GM19395 (cell line): ENCODE results near the gene RBM4B.

Experiments
- ATAC-seq: cut with Tn5 transposase; IDR thresholded peaks from one replicate; pipeline ENCODE4 v1.9.1; 2021; ENCODE audit warnings: mild to moderate bottlenecking, moderate library complexity; ENCODE audit not compliant: unreplicated experiment

The RBM4B gene

DNA sequence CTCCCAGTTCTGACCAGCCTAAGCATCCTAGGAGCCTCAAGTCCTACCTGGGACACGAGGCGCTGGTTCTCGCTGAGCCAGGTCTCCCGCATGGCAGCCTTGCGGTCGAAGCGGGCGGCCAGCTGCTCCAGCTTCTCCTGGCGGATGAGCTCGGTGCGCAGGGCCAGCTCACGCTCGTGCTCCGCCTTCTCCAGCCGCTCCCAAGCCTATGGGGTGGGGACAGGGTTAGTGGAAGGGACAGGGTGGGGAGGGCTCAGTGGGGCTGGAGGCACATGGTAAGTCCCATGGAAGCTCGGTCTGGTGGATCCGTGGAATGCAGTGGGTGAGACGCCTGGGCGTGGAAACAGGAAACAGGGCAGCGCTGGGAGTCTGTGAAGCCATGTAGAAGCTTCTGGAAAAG is 30.4 kb upstream of the RBM4B start:
- no peak for ATAC-seq

DNA sequence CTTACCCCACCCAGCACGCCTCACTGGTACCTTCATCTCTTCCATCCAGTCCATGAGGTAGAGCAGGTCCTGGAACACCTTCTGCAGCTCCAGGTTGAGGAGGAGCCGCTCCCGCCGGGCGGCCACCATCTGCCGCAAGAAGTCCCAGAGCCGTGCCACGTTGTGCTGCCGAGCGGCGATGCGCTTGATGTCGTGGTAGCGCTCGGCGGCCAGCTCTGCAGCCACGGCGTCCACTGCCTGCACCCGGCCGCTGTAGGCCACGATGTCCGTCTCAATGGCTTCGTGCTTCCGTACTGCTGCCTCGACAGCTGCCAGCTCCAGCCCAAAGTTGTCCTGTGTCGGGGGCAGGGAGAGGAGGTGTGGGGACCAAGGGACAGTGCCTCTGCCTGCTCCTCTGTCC is 29.8 kb upstream of the RBM4B start:
- no peak for ATAC-seq

DNA sequence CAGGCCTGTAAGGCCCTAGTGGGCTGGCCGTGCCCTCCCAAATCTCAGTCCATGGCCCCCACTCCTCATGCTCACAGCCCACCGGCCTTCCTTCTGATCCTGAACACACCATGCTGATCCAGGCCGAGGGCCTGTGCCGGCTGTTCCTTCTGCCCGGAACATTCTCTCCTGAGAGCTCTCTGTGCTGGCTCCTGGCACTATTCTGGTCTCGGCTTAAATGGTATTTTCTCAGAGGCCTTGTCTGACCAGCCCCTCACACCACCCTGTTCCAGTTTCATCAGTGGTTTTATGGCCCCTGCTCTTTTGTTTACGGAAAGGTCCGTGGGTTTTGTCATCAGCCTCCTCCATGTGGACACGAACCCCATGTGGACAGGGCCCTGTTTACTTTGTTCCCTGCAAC is 29.3 kb upstream of the RBM4B start:
- no peak for ATAC-seq

DNA sequence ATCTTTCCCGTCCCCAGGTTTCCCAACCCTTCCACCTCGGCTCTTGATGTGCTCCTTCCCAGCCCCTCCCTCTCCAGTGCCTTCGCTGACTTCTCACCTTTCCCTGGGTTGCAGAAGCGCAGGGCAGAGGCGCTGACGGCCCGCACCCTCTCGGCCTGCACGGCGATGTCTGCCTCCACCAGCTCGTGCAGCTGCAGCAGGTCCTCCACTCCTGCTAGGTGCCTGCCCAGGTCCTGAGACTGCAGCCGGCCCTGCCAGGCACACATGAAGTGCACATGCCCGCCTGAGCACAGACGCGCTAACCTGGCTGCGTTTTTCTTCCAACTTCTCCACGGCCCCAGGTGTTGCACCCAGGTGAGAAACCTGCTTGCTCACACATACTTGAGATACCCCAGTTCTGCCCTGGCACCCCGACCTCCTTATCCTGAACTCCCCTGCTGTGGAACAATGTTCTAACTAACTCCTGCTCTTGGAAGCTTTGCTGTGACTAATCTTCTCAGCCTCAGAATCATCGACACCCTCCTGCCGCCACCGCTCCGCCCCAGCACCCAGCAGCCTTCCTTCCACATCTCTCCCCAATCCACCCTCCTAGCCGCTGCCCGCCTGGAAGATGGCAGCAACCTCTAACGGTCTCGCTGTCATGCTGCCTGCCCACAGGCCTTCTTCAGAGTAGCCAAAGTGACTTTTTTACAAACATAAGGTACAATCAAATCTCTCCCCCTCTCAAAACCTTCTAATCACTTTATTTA is 28.1 kb upstream of the RBM4B start:
- no peak for ATAC-seq

DNA sequence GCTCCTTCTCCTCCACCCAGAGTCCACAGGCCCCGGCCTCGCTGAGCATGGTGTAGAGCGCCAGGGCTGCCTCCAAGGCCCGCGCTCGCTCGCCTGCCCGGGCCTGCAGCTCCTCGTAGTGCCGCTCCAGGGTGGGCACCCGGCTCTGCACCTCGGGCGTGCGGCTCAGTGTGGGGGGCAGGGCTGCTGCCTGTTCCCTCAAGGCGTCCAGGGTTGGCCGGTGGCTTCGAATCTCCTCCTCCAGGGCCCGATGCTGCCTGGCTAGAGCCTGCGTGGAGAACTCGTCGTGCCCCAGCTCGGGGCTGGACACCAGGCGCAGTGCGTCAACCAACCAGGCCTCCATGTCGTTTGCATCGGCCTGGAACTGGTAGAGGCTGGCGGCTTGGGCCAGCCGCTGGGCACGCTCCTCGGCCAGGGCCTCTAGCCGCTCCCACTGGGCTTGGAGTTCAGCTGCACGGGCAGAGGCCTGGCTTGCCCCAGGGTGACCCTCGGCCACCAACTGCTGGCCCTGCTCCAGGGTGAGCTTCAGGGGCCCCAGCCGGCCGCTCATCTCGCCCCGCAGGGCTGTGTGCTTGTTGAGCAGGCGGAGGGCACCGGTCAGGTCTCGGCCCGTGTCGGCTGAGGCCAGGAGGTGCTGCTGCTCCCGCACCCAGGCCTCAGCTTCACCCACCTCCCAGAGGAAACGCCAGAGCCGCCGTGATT is 27.1 kb upstream of the RBM4B start:
- no peak for ATAC-seq

DNA sequence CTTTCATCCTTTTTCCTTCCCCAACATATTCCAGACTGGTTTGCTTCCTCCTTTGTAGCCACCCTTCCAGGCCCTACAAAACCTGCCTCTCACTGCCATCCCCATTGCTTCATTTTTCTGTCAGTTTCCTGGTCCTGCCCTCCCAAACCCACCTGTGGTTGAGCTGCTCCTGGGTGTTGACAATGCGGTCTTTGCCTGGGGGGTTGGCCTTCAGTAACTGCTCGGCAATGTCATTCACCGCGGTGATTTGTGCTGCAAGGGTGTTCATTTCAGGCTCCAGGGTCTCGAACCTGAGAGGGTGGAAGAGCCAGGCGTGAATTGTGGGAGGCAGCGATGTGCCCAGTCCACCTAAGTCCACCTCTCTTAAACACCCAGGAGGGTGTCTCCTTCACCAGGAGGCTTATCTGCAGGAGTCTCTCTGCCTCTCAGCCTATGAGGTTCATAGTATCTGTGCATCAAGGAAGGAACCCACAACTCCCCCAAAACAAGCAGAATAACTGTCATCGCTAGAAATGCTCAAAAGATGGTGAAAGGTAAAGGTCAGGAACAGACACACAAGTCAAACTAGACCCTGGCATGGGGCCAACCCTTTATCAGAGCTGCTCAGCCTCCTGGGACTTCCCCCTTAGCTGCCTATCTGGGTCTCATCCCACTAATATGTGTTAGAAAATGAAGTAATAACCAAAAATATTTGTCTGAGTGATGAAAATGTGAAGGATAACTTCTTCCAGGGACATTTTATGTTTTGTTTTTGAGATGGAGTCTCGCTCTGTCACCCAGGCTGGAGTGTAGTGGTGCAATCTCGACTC is 23.9 kb upstream of the RBM4B start:
- no peak for ATAC-seq

DNA sequence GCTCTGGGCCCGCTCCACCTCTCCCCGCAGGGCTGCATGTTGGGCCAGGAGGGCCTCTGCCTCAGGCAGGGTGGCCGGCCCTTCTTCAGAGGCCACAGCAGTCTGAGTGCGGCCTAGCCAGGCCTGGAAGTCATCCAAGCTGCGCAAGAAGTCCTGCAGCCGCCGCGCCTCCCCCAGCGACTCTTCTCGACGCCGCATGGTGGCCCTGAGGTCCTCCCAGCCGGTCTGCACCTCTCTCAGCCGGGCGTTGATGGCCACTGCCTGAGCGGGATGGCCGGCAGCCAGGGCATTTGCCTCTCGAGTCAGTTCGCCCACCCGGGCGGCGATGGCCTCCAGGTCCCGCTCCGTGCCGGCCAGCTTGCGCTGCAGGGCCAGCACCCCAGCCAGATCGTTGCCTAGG is 23.1 kb upstream of the RBM4B start:
- no peak for ATAC-seq

DNA sequence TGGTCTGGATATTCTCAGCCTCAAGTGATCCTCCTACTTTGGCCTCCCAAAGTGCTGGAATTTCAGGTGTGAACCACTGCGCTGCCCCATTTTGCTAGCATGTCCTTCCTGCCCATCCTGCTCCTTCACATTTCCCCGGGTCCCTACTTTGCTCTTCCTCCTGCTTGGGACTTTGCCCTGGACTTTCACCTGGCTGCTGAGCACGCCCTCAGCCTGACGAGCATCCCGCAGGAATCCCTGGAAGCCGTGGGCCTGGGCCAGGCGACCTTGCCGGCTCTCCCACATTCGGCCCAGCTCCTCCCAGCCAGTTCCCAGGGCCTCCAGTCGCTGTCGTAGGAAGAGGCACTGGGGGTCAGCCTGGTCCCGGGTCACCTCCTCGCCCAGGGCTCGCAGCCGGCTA is 22.6 kb upstream of the RBM4B start:
- ATAC-seq = no peak

DNA sequence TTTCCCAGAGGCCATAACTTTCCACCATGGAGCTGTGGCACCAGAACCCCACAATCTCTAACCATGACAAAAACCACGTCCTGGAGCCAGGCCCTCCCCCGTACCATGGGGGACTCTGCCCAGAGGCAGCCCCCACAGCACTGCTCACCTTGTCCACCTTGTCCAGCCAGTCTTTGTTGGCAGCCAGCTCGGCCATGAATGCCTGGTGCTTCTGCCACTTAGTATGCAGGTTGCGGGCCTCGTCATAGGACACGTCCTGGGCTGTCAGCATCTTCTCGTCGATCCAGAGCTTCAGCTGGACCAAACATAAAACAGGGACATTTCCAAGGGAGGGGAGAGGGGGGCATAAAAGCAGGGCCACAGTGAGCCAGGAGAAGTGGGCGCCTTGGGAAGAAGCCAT is 20.8 kb upstream of the RBM4B start:
- no peak for ATAC-seq

DNA sequence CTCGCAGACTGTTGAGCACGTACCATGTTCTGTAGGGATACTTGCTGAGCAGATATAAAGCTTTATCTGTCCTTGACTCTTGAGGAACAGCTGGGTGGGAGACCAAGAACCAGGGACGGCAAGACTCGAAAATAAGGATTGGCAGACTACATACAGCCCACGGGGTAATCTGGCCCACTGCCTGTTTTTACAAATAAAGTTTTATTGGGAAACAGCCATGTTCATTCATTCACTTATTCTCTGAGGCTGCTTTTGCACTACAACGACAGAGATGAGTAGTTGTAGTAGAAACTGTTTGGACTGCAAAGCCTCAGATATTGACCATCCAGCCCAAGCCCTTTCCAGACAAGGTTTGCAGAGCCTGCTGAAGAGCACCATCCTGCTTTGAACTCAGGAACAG is 20.3 kb upstream of the RBM4B start:
- ATAC-seq = no peak

DNA sequence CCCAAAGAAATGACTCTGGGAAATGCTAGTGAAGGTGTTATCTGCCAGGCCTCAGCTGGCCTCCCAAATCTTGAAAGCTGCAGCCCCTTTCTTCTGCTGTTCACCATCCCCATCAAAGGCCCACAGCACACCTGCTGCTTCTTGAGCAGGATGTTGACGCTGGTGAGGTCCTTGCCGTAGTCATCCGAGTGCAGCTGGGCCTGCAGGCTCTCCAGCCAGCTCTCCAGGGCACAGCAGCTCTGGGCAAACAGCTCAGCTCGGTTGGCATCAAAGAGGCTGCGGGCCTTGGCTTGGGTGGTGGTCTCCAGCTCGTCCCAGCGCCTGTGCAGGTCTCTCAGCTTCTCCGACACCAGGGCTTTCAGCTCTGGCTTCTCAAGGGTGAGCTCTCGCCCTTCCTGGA is 18.5 kb upstream of the RBM4B start:
- no peak for ATAC-seq

DNA sequence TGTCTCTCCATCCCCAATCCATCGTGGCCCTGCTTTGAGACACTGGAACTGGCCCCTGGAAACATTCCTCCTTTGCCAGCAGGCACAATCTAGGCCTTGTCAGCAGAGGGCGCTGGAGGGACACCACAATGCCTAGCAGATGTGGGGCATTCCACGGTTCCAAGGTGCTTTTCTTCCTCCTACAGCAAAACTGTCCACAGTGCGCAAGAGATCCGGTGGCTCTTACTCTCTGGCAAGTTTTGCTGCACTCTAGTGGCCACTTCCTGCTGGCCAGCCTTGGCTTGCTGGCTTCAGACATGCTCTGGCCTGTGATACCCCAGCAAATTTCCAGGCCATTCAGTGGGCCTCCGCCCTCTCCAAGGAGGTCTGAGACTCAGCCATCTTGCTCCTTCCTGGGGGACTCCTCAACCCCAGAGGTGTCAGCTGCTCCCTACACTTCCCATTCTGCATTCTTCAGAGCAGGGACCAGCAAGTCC is 17.1 kb upstream of the RBM4B start:
- ATAC-seq = no peak

DNA sequence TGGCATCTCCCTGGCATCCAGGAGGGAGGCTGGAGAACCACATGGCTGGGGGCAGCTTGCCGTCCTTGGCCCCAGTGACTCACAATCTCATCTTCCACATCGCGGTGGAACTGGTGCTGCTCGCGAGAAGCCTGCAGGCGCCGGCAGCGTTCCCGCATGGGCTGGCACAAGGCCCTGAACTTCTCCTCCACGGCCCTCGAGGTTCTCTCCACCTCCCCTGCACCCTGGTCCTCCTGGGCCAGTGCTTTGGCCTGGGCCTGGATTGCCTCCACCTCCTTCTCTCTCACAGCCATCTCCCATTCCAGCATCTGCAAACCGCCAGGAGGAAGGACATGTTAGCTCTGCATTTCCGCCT is 16.3 kb upstream of the RBM4B start:
- ATAC-seq = no peak

DNA sequence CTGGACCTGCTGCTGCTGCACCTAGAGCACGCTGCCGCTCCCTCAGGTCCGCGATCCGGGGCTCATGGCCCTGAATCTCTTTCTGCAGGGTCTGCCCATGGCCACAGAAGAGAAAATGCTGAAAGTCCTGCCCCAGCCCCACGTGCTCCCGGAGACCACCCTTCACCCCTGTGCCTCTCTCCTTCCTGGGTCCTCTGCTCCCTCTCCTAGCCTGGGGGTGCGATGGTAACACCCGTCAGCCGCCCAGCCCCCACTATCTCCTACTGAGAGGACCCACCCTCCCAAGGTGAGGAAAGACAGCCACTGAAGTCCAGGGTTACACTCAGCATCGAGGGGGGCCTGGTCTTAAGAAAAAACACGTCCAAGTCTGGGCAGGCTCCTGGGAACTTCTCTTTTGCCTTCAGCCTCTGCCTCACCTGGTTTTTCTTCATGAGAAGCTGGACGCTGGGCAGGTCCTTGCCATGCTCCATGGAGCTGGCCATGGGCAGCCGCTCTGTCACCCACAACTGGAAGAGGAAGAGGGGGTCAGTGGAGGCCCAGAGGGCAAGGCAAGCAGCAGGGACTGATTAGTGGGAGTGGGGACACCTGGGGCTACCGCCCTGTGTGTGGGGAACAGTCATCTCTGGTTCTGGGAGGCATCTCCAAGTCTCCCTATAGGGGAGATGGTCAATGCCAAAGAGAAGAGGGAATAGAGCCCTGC is 15.8 kb upstream of the RBM4B start:
- no peak for ATAC-seq

DNA sequence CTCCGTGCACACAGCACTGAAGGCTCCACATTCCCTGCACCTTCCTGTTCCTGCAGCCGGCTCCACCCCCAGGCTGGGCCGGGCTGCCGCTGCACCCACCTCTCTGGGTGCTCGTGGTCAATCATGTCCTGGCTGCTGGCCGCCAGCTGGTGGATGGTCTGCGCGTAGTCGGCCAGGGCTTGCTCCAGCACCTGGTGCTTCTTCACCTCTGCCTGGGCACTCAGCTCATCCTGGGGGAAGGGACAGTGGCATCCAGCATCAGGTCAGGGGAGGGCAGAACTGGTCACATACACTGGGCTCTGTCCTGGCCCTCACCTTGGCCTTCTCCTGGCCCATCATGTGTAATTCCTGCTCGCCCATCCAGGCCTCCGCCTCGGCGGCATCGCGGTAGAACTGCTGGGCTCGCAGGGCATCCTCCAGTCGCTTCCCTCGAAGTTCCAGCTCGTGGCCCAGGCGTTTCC is 15.2 kb upstream of the RBM4B start:
- no peak for ATAC-seq

DNA sequence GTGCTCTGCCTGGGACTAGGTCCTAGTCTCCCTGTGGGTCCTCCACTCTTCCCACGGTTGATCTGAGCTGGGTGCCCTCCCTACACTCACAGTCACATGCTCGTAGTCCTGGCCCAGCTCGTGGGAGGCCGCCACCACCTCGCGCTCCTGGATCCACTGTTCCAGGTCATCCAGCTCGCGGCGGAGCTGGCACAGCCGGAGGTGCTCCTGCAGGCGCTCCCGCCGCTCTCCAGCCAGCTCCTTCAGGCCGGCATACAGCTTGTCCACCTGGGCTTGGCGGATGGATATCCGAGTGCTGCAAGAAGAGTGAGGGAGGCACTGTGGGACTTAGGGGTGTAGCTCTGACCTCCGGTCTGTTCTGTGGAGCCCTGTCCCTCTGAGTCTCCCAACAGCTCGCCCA is 14.8 kb upstream of the RBM4B start:
- ATAC-seq = no peak

DNA sequence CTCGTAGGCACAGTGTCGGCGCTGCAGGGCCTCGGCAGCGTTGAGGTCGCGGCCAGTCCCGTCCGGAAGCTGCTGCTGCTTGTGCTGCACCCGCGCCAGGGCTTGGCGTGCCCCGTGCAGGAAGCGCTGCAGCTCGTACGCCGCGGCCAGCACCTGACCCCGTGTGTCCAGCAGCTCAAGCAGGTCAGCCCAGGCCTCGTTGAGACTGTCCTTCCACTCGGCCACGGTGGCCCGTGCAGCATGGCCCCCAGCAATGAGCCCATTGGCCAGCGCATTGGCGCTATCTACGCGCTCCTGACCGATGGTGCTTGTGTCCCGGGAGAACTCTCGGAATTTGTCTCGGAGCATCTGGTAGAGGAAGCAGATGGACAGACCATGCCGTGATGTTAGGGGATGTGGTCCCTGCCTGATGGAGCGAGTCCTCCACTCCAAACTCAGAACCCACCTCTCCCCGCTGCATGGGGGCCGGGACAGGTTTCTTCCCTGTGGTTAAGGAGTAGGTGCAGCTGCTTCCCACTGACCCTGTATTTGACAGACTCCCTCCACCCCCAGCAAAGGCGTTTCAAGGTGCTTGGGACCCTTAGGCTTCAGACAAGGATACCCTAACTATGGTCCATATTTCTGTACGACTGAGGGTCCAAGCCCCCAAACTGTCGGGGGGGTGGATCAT is 13.8 kb upstream of the RBM4B start:
- ATAC-seq = no peak

DNA sequence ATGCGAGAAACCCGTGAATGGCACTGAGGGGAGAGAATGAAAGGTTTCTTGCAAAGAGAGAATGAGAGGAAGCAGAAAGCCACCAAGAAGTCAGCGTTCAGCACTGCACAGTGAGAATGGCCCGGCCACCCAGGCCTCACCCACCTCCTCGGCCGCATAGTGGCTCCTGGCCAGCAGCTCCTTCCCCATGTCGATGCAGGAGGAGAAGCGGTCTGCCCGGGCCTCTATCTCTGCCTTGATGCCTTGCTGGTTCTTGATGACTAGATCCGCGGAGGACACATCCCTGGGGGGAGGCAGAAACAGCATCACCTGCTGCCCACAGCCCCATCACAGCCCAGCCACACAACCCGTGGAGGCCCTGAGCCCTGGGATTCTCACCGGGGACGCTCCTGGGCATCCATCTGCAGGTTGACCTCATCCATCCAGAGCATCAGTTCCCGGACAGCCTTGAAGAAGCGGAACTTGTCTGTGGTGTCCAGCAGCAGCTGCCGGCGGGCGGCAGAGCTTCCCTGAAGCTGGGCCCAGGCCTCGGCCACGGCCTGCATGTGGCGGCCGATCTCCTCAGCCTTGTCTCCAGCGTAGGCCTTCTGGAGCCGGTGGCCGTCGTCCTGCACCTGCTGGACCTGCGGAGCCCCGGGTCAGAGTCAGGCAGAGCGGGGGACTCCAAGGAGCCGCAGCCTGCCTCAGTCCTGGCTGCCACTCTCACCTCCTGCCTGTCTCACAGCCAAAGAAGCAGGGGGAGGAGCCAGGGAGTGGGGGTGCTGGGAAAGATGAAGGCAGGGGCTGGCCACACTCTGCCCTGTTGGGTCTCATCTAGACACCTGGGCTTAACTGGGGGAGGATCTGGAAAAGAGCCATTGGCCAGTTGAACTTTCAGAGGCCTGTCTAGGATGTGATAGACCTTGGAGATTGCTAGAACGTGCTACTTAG is 12.2 kb upstream of the RBM4B start:
- no peak for ATAC-seq
